ENCODE measurements around the gene HPSE2.

DNA sequence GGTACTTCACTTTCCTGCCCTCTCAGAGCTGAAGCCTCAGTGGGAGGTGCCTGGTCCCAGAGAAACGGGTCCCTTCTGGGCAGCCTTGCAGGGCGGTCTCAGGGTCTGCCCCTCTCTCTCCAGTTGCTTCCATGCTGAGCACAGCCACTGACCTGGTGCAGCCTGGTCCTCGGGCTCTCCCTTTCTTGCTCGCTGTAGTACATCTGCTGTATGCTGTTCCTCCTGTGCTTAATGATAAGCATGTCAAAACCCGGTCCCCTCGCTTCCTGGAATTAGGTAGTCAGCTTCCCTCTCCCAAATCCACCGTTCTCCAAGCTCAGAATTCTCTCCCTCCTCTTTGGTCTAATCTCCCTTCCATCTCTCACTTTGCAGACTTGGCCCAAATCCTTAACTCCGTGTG is 777.9 kb downstream of the HPSE2 start:
- no peak for TF ChIP-seq CTCF (IDR thresholded peaks at IDR 0.05)
- no peak for TF ChIP-seq POLR2A (IDR thresholded peaks at IDR 0.05)
